GM18873 (cell line): ENCODE results near the gene GRK4.

Source experiments
- ATAC-seq: cut with Tn5 transposase; IDR thresholded peaks from one replicate; pipeline ENCODE4 v1.9.1; 2021; ENCODE audit warnings: mild to moderate bottlenecking, moderate library complexity, moderate number of reproducible peaks; ENCODE audit not compliant: unreplicated experiment, low FRiP score

GRK4 gene

DNA sequence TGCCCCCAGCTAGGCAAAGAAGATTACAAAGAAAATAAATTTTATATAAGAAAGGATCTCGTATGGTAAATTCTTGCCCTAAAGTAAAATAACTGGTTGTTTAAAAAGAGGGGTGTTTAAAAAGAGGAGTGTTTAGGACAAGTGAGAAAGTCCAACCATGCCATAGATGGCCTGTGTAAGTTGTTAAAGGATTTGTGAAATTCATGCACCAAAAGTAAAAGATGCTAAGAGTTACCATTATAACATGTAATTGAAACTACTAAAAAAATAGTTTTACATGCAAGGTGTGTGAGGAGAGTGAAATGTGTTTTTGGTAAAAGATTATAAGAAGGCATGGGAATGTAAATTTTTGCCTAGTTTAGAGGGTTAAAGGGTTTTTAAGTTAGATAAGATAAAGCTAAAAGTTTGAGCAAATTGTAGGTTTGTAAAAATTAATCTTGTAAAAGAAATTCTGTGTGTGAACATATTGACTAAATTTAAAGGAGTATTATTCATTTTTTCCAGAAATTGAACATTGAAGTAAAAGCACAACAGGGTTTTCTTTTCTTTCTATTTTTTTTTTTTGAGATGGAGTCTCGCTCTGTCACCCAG is 90.9 kb downstream of the GRK4 start:
- ATAC-seq = no peak

DNA sequence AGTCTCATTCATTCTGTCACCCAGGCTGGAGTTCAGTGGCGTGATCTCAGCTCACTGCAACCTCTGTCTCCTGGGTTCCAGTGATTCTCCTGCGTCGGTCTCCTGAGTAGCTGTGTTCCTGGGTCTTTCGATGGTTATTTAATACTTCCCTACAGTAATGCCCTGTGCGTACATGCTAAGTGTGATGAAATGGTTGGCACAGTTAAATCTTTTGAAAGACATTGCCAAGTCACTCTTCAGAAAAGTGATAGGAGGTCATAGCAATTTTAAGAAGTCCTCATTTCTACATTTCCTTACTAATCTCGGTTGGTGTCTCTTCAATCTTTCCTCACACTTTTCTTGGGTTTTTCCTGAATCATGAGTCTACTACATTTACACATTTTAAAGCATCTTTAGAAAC is 96.6 kb downstream of the GRK4 start:
- no peak for ATAC-seq

DNA sequence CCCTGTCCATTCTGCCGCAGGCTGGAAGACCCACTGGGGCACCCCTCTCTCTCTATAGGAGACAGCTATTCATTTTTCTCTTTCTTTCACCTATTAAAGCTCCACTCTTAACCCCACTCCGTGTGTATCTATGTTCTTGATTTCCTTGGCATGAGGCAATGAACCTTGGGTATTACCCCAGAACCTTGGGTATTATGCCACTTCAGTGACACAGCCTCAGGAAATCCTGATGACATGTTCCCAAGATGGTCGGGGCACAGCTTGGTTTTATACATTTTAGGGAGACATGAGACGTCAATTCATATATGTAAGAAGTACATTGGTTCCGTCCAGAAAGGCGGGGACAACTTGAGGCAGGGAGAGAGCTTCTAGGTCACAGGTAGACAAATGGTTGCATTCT is 97.6 kb downstream of the GRK4 start:
- no peak for ATAC-seq

DNA sequence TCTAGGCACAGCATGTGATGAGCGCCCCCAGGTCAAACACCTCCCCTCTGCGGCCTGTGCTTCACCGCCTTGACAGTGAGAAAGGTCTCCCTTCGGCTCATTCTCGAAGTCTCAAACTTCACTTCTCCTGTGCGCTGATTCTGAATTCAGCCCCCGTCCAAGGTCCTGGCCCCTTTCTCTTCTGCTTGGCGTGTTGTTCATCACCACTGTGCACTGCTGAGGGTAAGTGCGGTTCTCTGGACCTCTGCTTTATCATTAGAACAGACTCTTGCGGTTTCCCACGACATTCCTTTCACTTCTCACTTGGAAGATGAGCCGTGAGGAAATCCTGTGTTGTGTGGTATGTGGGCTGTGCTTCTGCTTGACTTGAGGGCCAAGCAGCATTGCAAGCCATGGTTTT is 99.1 kb downstream of the GRK4 start:
- no peak for ATAC-seq

DNA sequence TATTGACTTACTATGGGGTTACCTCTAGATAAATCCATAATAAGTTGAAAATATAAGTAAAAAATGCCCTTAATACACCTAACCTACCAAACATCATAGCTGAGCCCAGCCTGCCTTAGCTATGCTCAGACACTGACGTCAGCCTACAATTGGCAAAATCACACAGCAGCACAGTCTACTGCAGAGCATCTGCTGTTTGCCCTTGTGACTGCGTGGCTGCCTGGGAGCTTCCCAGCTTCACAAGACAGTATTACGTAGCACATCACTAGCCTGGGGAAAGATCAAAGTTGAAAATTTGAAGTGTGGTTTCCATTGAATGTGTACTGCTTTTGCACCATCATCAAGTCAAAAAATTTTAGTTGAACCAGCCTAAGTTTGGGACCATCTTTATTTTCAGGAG is 102.2 kb downstream of the GRK4 start:
- ATAC-seq = no peak

DNA sequence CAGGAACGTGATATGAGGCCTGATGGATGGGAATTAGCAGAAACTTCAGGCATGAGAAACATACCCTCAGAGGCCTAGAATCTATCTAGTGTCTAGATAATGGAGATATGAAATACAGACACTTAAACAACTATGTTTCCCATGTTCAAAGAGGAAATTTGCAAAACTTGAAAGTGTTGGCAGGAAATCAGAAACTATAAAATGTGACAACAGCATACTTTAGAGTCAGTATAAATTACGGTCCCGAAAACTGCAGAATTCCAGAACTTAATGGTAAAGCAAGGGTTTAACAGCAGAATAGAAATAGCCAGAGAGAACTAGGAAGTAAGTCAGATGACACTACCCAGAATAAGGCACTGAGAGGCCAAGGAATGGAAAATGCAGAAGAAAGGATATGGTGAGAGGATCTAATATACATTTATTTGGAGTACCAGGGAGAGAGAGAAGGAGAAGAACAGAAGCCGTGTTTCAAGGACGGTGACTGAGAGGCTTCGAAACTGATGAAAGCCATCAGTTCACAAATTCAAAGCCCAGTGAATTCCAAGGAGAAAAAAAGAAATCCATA is 103.5 kb downstream of the GRK4 start:
- no peak for ATAC-seq

DNA sequence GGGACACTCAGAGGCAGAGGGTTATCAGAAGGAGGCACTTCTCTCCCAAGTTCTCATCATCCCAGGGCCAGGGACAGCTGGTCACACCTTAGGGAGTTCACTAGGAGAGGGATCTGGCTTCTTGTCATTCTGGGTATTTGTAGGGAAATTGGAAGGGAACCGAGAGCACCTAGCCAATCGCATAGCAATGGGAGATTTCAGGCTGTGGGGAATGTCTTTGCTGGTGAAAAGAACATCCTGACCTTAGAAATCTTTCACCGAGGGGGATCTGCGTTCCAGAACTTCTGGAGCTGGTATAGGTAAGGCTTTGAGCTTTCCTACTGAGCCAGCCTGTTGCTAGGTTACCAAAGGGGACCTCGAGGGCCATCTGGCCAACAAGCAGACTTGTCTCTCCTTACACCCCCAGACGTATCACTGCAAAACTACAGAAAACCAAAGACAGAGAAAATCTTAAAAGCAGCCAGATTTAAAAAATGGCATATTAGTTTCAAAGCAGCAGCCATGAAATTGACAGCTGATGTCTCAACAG is 104.2 kb downstream of the GRK4 start:
- no peak for ATAC-seq

DNA sequence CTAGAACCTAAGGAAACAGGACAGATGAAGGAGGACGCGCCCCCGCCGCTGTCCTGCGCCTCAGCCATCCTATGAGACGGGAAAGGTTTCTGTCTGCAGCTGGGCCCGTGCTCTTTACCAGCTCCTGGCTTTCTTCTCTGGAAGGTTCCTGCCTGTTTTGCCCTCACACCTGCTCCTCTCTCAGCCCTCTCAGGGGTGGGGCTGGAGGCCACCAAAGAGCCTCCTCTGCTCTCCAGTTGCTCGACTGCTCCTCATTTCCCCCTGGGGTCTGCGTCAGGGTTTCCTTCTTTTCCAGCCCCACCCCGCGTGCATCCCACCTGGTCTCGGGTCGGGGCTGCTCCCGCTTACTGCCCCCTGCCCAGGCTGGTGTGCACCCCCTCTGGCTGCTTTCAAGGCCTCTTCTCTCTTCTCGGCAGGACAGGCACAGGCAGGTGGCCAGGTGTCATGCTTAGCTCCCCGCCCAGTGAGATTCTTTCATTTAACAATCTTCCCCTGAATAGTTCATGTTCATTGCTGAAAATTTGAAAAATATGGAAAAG is 106.4 kb downstream of the GRK4 start:
- ATAC-seq = no peak

DNA sequence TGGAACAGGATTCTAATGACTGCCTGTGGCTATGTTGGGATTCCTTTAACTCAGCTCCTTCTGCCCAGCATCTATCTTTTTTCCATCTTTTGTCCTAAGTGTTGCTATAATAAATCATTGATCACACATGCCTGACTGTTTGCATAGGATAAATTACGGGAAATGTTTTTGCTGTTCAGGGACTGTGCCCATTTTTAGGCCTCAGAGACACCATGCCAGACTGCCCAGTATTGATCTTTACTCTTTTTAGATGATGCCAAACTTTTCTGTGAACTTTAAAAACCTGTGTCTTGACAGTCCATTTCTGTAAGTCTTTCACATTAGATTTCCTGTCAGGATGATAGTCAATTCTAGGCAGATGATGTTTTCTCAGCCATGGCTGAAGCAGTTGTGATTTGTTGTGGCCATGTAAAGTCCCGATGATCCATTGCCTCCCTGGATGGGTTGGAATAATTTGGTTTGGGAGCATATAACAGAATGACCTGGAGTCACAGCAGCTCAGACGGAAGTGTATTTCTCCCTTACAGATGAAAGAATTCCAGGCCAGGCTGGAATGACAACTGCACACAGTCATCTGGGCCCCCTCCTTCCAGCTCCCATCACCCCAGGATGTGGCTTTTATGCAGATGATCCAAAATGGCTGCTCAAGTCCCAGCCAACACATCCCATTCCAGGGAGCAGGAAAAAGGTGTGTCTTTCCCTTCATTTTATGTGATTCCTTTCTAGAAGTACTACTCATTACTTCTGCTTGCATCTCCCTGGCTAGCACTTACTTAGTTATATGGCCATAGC is 107.5 kb downstream of the GRK4 start:
- no peak for ATAC-seq

DNA sequence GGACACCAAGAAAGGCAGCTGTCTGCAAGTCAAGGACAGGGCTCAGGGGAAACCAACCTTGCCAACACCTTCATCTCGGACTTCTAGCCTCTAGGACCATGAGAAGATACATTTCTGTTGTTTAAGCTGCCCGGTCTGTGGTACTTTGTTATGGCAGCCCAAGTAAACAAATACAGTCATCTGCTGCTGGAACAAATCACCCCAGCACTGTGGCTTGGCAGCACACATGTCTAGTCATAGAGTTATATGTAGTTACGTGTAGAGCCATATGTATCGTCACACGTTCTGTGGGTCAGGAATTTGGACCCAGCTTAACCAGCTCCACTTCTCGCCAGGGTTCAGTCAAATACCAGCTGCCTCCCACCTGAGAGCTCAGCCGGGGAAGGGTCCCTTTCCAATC is 108.4 kb downstream of the GRK4 start:
- no peak for ATAC-seq

DNA sequence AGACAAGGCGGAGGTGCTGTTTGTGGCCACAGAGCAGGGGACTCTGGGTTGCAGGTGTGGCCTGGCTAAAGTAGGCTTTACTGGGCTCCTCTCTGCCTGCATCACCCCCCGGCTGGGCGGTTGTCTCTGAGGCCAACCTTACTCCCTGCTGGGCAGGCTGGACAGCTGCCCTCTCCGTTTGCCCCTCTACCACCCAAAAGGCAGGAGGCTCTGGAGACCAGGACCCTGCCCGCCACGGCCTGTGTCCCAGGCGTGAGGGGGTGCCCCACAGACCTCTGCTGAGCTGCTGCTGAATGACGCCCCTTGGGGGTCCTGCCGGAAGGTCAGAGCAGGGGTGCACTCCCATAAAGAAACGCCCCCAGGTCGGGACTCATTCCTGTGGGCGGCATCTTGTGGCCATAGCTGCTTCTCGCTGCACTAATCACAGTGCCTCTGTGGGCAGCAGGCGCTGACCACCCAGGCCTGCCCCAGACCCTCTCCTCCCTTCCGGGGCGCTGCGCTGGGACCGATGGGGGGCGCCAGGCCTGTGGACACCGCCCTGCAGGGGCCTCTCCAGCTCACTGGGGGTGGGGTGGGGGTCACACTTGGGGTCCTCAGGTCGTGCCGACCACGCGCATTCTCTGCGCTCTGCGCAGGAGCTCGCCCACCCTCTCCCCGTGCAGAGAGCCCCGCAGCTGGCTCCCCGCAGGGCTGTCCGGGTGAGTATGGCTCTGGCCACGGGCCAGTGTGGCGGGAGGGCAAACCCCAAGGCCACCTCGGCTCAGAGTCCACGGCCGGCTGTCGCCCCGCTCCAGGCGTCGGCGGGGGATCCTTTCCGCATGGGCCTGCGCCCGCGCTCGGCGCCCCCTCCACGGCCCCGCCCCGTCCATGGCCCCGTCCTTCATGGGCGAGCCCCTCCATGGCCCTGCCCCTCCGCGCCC is 110.0 kb downstream of the GRK4 start:
- ATAC-seq = no peak

DNA sequence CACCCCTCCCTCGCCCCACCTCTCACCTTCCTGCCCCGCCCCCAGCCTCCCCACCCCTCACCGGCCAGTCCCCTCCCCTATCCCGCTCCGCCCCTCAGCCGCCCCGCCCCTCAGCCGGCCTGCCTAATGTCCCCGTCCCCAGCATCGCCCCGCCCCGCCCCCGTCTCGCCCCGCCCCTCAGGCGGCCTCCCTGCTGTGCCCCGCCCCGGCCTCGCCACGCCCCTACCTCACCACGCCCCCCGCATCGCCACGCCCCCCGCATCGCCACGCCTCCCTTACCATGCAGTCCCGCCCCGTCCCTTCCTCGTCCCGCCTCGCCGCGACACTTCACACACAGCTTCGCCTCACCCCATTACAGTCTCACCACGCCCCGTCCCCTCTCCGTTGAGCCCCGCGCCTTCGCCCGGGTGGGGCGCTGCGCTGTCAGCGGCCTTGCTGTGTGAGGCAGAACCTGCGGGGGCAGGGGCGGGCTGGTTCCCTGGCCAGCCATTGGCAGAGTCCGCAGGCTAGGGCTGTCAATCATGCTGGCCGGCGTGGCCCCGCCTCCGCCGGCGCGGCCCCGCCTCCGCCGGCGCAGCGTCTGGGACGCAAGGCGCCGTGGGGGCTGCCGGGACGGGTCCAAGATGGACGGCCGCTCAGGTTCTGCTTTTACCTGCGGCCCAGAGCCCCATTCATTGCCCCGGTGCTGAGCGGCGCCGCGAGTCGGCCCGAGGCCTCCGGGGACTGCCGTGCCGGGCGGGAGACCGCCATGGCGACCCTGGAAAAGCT is 110.9 kb downstream of the GRK4 start, which contains the start of the genes HTT and HTT-AS:
HTT (plus strand) TSS at position 604 of the 768 bp plus-strand sequence; CDS start at position 749, 145 bp downstream.
HTT-AS (minus strand) TSS at position 461 of the 768 bp plus-strand sequence.
- ATAC-seq = peak; percentile 56

DNA sequence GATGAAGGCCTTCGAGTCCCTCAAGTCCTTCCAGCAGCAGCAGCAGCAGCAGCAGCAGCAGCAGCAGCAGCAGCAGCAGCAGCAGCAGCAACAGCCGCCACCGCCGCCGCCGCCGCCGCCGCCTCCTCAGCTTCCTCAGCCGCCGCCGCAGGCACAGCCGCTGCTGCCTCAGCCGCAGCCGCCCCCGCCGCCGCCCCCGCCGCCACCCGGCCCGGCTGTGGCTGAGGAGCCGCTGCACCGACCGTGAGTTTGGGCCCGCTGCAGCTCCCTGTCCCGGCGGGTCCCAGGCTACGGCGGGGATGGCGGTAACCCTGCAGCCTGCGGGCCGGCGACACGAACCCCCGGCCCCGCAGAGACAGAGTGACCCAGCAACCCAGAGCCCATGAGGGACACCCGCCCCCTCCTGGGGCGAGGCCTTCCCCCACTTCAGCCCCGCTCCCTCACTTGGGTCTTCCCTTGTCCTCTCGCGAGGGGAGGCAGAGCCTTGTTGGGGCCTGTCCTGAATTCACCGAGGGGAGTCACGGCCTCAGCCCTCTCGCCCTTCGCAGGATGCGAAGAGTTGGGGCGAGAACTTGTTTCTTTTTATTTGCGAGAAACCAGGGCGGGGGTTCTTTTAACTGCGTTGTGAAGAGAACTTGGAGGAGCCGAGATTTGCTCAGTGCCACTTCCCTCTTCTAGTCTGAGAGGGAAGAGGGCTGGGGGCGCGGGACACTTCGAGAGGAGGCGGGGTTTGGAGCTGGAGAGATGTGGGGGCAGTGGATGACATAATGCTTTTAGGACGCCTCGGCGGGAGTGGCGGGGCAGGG is 111.7 kb downstream of the GRK4 start:
- ATAC-seq = peak; percentile 12

DNA sequence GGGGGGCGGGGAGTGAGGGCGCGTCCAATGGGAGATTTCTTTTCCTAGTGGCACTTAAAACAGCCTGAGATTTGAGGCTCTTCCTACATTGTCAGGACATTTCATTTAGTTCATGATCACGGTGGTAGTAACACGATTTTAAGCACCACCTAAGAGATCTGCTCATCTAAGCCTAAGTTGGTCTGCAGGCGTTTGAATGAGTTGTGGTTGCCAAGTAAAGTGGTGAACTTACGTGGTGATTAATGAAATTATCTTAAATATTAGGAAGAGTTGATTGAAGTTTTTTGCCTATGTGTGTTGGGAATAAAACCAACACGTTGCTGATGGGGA is 112.2 kb downstream of the GRK4 start:
- ATAC-seq = no peak

DNA sequence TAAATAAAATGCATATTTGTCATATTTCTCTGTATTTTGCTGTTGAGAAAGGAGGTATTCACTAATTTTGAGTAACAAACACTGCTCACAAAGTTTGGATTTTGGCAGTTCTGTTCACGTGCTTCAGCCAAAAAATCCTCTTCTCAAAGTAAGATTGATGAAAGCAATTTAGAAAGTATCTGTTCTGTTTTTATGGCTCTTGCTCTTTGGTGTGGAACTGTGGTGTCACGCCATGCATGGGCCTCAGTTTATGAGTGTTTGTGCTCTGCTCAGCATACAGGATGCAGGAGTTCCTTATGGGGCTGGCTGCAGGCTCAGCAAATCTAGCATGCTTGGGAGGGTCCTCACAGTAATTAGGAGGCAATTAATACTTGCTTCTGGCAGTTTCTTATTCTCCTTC is 114.4 kb downstream of the GRK4 start:
- peak; percentile 38 for ATAC-seq

DNA sequence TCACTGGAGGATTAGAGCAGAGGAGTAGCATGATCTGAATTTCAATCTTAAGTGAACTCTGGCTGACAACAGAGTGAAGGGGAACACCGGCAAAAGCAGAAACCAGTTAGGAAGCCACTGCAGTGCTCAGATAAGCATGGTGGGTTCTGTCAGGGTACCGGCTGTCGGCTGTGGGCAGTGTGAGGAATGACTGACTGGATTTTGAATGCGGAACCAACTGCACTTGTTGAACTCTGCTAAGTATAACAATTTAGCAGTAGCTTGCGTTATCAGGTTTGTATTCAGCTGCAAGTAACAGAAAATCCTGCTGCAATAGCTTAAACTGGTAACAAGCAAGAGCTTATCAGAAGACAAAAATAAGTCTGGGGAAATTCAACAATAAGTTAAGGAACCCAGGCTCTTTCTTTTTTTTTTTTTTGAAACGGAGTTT is 116.3 kb downstream of the GRK4 start:
- no peak for ATAC-seq

DNA sequence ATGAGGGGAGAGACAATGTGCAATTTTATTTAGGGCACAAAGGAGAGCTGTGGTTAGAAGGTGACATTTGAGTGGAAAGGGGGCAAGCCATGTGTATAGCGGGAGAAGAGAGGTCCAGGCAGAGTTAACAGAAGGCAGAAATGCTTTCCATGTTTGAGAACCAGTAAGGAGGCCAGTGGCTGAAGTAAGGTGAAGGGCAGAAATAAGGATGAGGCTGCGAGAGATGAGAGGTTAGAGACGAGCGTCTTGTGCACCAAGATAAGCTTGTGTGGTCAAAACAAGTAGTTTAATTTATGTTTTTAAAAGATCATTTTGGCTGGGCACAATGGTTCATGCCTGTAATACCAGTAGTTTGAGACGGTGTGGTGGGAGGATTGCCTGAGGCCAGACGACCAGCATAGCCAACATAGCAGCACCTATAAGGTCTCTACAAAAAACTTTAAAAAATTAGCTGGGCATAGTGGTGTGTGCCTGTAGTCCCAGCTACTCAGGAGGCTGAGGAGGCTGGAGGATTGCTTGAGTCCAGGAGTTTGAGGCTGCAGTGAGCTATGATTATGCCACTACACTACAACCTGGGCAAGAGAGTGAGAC is 119.6 kb downstream of the GRK4 start:
- ATAC-seq = no peak

DNA sequence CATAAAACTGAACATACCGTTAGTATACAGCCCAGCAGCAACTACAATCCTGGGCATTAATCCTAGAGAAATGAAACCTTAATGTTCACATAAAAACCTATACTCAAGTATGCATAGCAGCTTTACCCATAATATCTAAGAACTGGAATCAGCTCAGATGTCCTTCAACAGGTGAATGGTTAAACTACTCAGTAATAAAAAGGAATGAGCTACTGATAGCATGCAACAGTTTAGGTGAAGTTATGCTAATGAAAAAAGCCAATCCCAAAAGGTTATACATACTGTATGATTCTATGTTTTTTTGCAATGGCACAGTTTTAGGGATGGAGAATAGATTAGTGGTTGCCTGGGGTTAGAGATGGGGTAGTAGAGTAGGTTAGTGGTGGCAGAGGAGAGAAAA is 120.4 kb downstream of the GRK4 start:
- ATAC-seq = no peak
